Measurements from ENCODE around the gene PSME1. TPM values are rescaled to one million over a fixed set of nuclear protein-coding genes. Genes with fewer than 3 reads are reported as not detected.

The PSME1 gene
- polyA plus RNA-seq, 1 donor from 2014 or later, result 55.8 TPM

DNA sequence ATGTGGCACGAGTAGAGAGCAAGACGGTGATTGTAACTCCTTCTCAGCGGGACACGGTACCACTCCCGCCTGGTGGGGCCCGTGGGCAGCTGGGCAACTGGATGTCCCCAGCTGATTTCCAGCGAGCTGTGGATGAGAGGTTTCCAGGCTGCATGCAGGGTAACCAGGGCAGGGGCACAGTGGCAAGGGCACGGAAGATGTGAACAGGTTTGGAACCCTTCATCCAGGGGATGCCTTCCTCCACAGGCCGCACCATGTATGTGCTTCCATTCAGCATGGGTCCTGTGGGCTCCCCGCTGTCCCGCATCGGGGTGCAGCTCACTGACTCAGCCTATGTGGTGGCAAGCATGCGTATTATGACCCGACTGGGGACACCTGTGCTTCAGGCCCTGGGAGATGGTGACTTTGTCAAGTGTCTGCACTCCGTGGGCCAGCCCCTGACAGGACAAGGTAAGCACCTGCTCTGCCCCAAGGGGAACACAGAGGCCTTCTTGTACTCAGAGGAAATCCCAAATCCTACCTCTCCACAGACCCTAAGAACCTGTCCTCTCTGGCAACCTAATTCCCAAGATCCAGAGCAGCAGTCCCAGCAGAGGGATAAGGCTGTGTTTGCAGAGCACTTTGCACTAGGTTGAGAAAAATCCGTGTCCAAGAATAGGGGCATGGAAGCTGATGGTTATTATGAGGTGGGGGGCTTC is 37.6 kb upstream of the PSME1 start:
- Histone ChIP-seq H3K27me3 (ENCODE audit: insufficient read depth, low read depth, low read length) (peaks cover 16% of the 10 kb centered on the region), H3K9me3 (ENCODE audit: low read length) (no peaks in the 10 kb centered on the region), H3K9ac (ENCODE audit: low read length) (no peak overlapping the region), H3K27ac (ENCODE audit: low read length) (no peak overlapping the region), H4K20me1 (ENCODE audit: insufficient read depth) (no peaks in the 10 kb centered on the region), H2AFZ (ENCODE audit: low read depth, low read length) (no peak overlapping the region), H3K4me3 (ENCODE audit: low read length) (no peak overlapping the region), H3K79me2 (replicated peaks; ENCODE audit: insufficient read depth, low read length) (no peaks in the 10 kb centered on the region), H3K36me3 (ENCODE audit: insufficient read depth, low read length) (no peaks in the 10 kb centered on the region), H3F3A (ENCODE audit: insufficient read depth, low read length, poor library complexity, severe bottlenecking) (no peaks in the 10 kb centered on the region), H3K9me2 (ENCODE audit: insufficient read depth, low read length) (no peaks in the 10 kb centered on the region), H3K4me2 (ENCODE audit: low read length) (no peak overlapping the region)
- TF ChIP-seq, protein P1, sequence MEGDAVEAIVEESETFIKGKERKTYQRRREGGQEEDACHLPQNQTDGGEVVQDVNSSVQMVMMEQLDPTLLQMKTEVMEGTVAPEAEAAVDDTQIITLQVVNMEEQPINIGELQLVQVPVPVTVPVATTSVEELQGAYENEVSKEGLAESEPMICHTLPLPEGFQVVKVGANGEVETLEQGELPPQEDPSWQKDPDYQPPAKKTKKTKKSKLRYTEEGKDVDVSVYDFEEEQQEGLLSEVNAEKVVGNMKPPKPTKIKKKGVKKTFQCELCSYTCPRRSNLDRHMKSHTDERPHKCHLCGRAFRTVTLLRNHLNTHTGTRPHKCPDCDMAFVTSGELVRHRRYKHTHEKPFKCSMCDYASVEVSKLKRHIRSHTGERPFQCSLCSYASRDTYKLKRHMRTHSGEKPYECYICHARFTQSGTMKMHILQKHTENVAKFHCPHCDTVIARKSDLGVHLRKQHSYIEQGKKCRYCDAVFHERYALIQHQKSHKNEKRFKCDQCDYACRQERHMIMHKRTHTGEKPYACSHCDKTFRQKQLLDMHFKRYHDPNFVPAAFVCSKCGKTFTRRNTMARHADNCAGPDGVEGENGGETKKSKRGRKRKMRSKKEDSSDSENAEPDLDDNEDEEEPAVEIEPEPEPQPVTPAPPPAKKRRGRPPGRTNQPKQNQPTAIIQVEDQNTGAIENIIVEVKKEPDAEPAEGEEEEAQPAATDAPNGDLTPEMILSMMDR (IDR thresholded peaks at IDR 0.05; ENCODE audit: poor library complexity, severe bottlenecking), result no peak
- no peak for TF ChIP-seq MXI1 (conservative IDR thresholded peaks at IDR 0.05; ENCODE audit: poor library complexity, severe bottlenecking)
- no peak for TF ChIP-seq RAD21 (conservative IDR thresholded peaks at IDR 0.05)
- TF ChIP-seq REST (IDR thresholded peaks at IDR 0.05; ENCODE audit: borderline replicate concordance), result no peak
- no peak for TF ChIP-seq SMC3 (conservative IDR thresholded peaks at IDR 0.05; ENCODE audit: poor library complexity)
- TF ChIP-seq TAF1 (IDR thresholded peaks at IDR 0.05; ENCODE audit: low read depth), result no peak
- TF ChIP-seq EP300 (conservative IDR thresholded peaks at IDR 0.05; ENCODE audit: poor library complexity, severe bottlenecking), result no peak
- TF ChIP-seq EZH2 (IDR thresholded peaks at IDR 0.05; ENCODE audit: borderline replicate concordance, insufficient read depth, low read length, poor library complexity, severe bottlenecking), result no peak
- TF ChIP-seq POLR2AphosphoS5 (IDR thresholded peaks at IDR 0.05), result no peak

DNA sequence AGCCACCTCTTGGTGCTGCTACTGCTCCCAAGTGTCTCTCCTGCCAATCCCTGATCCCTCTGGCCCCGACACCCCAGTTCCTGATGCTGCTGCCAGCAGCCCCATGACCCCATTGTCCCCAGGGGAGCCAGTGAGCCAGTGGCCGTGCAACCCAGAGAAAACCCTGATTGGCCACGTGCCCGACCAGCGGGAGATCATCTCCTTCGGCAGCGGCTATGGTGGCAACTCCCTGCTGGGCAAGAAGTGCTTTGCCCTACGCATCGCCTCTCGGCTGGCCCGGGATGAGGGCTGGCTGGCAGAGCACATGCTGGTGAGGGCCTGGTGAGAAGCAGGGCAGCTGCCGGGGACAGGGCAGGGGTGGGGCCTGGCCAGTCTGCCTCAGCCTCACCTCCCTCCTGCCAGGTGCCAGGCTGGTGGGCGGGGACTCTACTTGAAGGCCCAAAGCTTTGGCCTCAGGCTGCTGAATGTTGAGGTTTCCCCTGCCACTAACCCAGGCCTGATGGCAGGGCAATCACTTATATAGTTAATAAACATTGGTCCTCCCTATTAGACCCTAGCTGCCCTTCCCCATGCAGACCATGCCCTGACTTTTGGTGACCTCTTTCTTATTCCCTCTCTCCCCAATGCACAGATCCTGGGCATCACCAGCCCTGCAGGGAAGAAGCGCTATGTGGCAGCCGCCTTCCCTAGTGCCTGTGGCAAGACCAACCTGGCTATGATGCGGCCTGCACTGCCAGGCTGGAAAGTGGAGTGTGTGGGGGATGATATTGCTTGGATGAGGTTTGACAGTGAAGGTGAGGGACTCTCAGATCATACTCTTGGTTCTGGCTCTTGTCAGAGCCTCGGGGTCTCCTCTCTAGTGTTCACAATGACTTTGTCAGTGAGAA is 36.8 kb upstream of the PSME1 start:
- no peaks in the 10 kb centered on the region for H4K20me1 ChIP-seq (ENCODE audit: insufficient read depth)
- H3K79me2 ChIP-seq (replicated peaks; ENCODE audit: insufficient read depth, low read length), result no peaks in the 10 kb centered on the region
- no peaks in the 10 kb centered on the region for H3K9me3 ChIP-seq (ENCODE audit: low read length)
- H3K9ac ChIP-seq (ENCODE audit: low read length), result no peak overlapping the region
- H3K36me3 ChIP-seq (ENCODE audit: insufficient read depth, low read length), result no peaks in the 10 kb centered on the region
- no peak overlapping the region for H3K4me2 ChIP-seq (ENCODE audit: low read length)
- no peaks in the 10 kb centered on the region for H3F3A ChIP-seq (ENCODE audit: insufficient read depth, low read length, poor library complexity, severe bottlenecking)
- H3K9me2 ChIP-seq (ENCODE audit: insufficient read depth, low read length), result no peaks in the 10 kb centered on the region
- TF ChIP-seq, protein P1 (IDR thresholded peaks at IDR 0.05; ENCODE audit: poor library complexity, severe bottlenecking), result no peak
- TF ChIP-seq RAD21 (conservative IDR thresholded peaks at IDR 0.05), result no peak
- no peak overlapping the region for H3K4me3 ChIP-seq (ENCODE audit: low read length)
- H2AFZ ChIP-seq (ENCODE audit: low read depth, low read length), result no peak overlapping the region
- H3K27ac ChIP-seq (ENCODE audit: low read length), result no peak overlapping the region
- peaks cover 10% of the 10 kb centered on the region for H3K27me3 ChIP-seq (ENCODE audit: insufficient read depth, low read depth, low read length)

All from neural cell (in vitro differentiated cells).